K562 (cell line): ENCODE data around the gene DAP. TPM values are rescaled to one million over a fixed set of nuclear protein-coding genes. Genes with fewer than 3 reads are reported as not detected.

Source experiments
- ATAC-seq: fragments of 200-7000 bp; cut with Tn5 transposase; 3 replicates; pipeline ENCODE4 v1.9.1; 2020; ENCODE audit warnings: moderate library complexity
- BruUV-seq: library from RNA; stranded (reverse); fragments of 400-500 nt; replicated peaks from 2 replicates; lab custom pipeline; 2021; lab: Mats Ljungman, UMichigan
- CTCF ChIA-PET: fragments of 300-600 bp; formaldehyde crosslinking; extraction: SDS; loops from one replicate; lab custom pipeline; 2021; ENCODE audit warnings: low intra/inter-chr PET ratio; lab: Yijun Ruan, JAX
- POLR2A ChIA-PET: fragments of 300-600, 350-650 bp; sonication (Branson Sonifier 250); formaldehyde crosslinking; extraction: SDS; loops from one replicate; lab custom pipeline; 2021; ENCODE audit warnings: antibody characterized with exemption, inconsistent platforms; lab: Yijun Ruan, JAX
- DNase-seq, 4 experiments: peaks; one replicate each; pipeline versions ENCODE4 v3.0.0 to v3.0.0-alpha.2; 2011 to 2018; ENCODE audit warnings: low spot score in 3 of 4, mixed read lengths in 3 of 4; ENCODE audit errors: extremely low read depth in 1 of 4
- FAIRE-seq: peaks from 2 replicates; lab custom pipeline; 2011; peaks lifted over from hg19 to GRCh38; lab: Jason Lieb, UNC
- H2AFZ ChIP-seq: 2 replicates; pipeline ENCODE4 v1.6.0; 2011; ENCODE audit warnings: low read depth, low read length, control low read depth, inconsistent platforms
- H3K27ac ChIP-seq: fragments of 200-600 bp; 3 replicates; pipeline ENCODE4 v1.8.0; 2011; ENCODE audit warnings: low read depth, mild to moderate bottlenecking, control low read depth, inconsistent platforms, low read length, moderate library complexity, mixed read lengths; ENCODE audit errors: extremely low read depth
- H3K27me3 ChIP-seq, 2 experiments: fragments of 300-600 bp in 1 of 2; 2 replicates in 1 of 2; 3 replicates in 1 of 2; pipeline versions ENCODE4 v1.6.0 to v1.8.0; 2011; ENCODE audit warnings: inconsistent platforms in 2 of 2, low read length in 2 of 2, mild to moderate bottlenecking in 1 of 2, mixed read lengths in 1 of 2, moderate library complexity in 1 of 2; ENCODE audit not compliant: control insufficient read depth in 2 of 2, insufficient read depth in 2 of 2
- H3K36me3 ChIP-seq: fragments of 300-600 bp; 3 replicates; pipeline ENCODE4 v1.8.0; 2011; ENCODE audit warnings: mild to moderate bottlenecking, low read length, inconsistent platforms; ENCODE audit not compliant: control insufficient read depth, insufficient read depth
- H3K4me1 ChIP-seq, 2 experiments: fragments of 200-600 bp in 1 of 2; replicated peaks in 1 of 2; 2 replicates in 1 of 2; 3 replicates in 1 of 2; pipeline versions ENCODE4 v1.5.1 to v1.8.0; 2011; ENCODE audit warnings: inconsistent platforms in 2 of 2, low read length in 2 of 2, mild to moderate bottlenecking in 1 of 2, mixed read lengths in 1 of 2, moderate library complexity in 1 of 2; ENCODE audit not compliant: control insufficient read depth in 2 of 2, insufficient read depth in 2 of 2
- H3K4me2 ChIP-seq: 2 replicates; pipeline ENCODE4 v1.6.1; 2011; ENCODE audit warnings: low read length, control low read depth, inconsistent platforms, mixed read lengths; ENCODE audit not compliant: insufficient read depth
- H3K4me3 ChIP-seq: fragments of 200-600 bp; sonication (generic), shearing (Covaris generic); 2 replicates; pipeline ENCODE4 v1.5.1; 2016; ENCODE audit warnings: control low read depth, inconsistent platforms
- H3K79me2 ChIP-seq: fragments of 200-600 bp; 3 replicates; pipeline ENCODE4 v1.8.0; 2011; ENCODE audit warnings: low read length, inconsistent platforms; ENCODE audit not compliant: control insufficient read depth, insufficient read depth
- H3K9ac ChIP-seq, 2 experiments: 2 replicates each; pipeline versions ENCODE4 v1.6.0 to v1.6.1; 2011; ENCODE audit warnings: low read depth in 2 of 2, low read length in 2 of 2, control low read depth in 1 of 2, inconsistent platforms in 1 of 2, mild to moderate bottlenecking in 1 of 2, mixed read lengths in 1 of 2; ENCODE audit not compliant: insufficient read depth in 1 of 2
- H3K9me1 ChIP-seq: one replicate; pipeline ENCODE4 v1.6.0; 2011; ENCODE audit warnings: inconsistent platforms, mild to moderate bottlenecking, low read length, moderate library complexity; ENCODE audit not compliant: control insufficient read depth, insufficient read depth
- H3K9me3 ChIP-seq: replicated peaks from 2 replicates; pipeline ENCODE4 v1.5.1; 2011; ENCODE audit warnings: low read depth, low read length, inconsistent platforms; ENCODE audit not compliant: control insufficient read depth, insufficient read depth
- H4K20me1 ChIP-seq: replicated peaks from 2 replicates; pipeline ENCODE4 v1.6.1; 2011; ENCODE audit warnings: low read length, inconsistent platforms, mixed read lengths; ENCODE audit not compliant: control insufficient read depth, insufficient read depth
- ZFP91 ChIP-seq: sonication (generic); formaldehyde crosslinking; IDR thresholded peaks from 2 replicates; pipeline ENCODE4 v1.8.0; 2022; ENCODE audit warnings: mild to moderate bottlenecking, missing genetic modification reagents
- ZNF639 ChIP-seq, 2 experiments: fragments of 200-800 bp in 1 of 2; sonication (Bioruptor generic) in 1 of 2; sonication (generic) in 1 of 2; formaldehyde crosslinking in 1 of 2; IDR thresholded peaks in 1 of 2; conservative IDR thresholded peaks in 1 of 2; 2 replicates each; pipeline versions ENCODE4 v1.5.0 to v1.6.1; 2016 to 2020; ENCODE audit warnings: missing compliant biosample characterization in 1 of 2, missing genetic modification characterization in 1 of 2, missing genetic modification reagents in 1 of 2
- WGBS: fragments of 100-300 bp; shearing (Covaris generic); methylation state at CpG from one replicate; pipeline ENCODE4 v1.1.6; 2016; ENCODE audit warnings: low coverage, mixed read lengths; ENCODE audit not compliant: insufficient coverage; ENCODE audit errors: missing lambda C conversion rate; 5-methylcytosine and 5-hydroxymethylcytosine counted together
- in situ Hi-C: fragments of 300-500 bp; cut with MboI; formaldehyde crosslinking; loops from 4 replicates; pipeline ENCODE4 v1.15.0; 2018; ENCODE audit warnings: inconsistent platforms, mixed read lengths
- intact Hi-C: fragments of 100-400 bp; cut with micrococcal nuclease; formaldehyde crosslinking; loops from 2 replicates; pipeline ENCODE4 v1.14.2; 2022
- polyA plus RNA-seq, 8 experiments: library from polyadenylated mRNA; depleted of rRNA in 4 of 8; stranded (reverse) in 5 of 8; unstranded in 3 of 8; fragments of >200 nt; fragmentation: Nextera tagmentation in 2 of 8; fragmentation: Illumina TruSeq in 1 of 8; extraction: Ambion mirVana in 2 of 8; extraction: Trizol in 1 of 8; gene quantifications; 2 replicates each; pipeline versions ENCODE4 v1.2.1 to v1.2.3, GENCODE V29; 2011 to 2014; ENCODE audit warnings: inconsistent platforms in 1 of 8, missing spikeins in 1 of 8
- total RNA-seq, 7 experiments: library from RNA; depleted of rRNA in 6 of 7; stranded (reverse); fragments of >200 nt in 6 of 7; fragmentation: Illumina TruSeq in 2 of 7; extraction: Trizol in 2 of 7; gene quantifications; 2 replicates each; pipeline versions ENCODE4 v1.2.1 to v1.2.3, GENCODE V29; 2011 to 2021; ENCODE audit warnings: low replicate concordance in 1 of 7

DAP gene
- total and polyA plus RNA-seq, 9 of the 15 experiments (the other 6 are each of a cell fraction or from before 2014, with no cell fraction given): 14.1 to 151 (median 34.5) TPM

- in situ Hi-C loops: no loop called here
- H3K9ac ChIP-seq: no peak overlapping the region
- FAIRE-seq (no peak), DNase-seq (no peak), ATAC-seq (no peak)
- peaks cover 10% of the 10 kb centered on the region; the same call in 1 of the 2 replicates for H4K20me1 ChIP-seq
- H3K4me1 ChIP-seq: peaks cover 0 to 3% of the 10 kb centered on the region in 2 experiments; a peak in 1 of 5 replicates
- no peak overlapping the region for H2AFZ ChIP-seq
- no peaks in the 10 kb centered on the region for H3K36me3 ChIP-seq
- ChIA-PET CTCF (no interaction called here), POLR2A (interaction anchor here (1.7 kb wide), 1 partner anchor 11 kb away, joined by 7 read pairs; no protein-coding TSS in a partner anchor)
- WGBS: under 1% methylated on average over 13 of the region's 13 CpGs
- H3K4me3 ChIP-seq: no peak overlapping the region
- no peaks in the 10 kb centered on the region for H3K9me3 ChIP-seq
- H3K27ac ChIP-seq: no peak overlapping the region
- no peaks in the 10 kb centered on the region for H3K9me1 ChIP-seq
- TF ChIP-seq ZNF639 (CRISPR knock-in tag; conservative IDR thresholded peaks at IDR 0.05 in 1 of 2, IDR thresholded peaks at IDR 0.05 in 1 of 2): no peak
- TF ChIP-seq ZFP91 (CRISPR knock-in tag): no peak
- TF ChIP-seq, all 486 proteins: peak for 0
- H3K4me2 ChIP-seq: no peak overlapping the region
- H3K79me2 ChIP-seq: no peaks in the 10 kb centered on the region
- peaks cover 37 to 73% of the 10 kb centered on the region in 2 experiments for H3K27me3 ChIP-seq
- BruUV-seq: no TSS peak
- intact Hi-C loops: no loop called here
These were observed 97.4 kb downstream of the DAP start for GRCh38 chr5:10663489-10664179.
